HG03039 (cell line): ENCODE measurements around the gene EFNA4.

ENCODE experiments used
- ATAC-seq: cut with Tn5 transposase; IDR thresholded peaks from one replicate; pipeline ENCODE4 v1.9.1; 2021; ENCODE audit warnings: mild to moderate bottlenecking, moderate library complexity; ENCODE audit not compliant: unreplicated experiment

Gene EFNA4

DNA sequence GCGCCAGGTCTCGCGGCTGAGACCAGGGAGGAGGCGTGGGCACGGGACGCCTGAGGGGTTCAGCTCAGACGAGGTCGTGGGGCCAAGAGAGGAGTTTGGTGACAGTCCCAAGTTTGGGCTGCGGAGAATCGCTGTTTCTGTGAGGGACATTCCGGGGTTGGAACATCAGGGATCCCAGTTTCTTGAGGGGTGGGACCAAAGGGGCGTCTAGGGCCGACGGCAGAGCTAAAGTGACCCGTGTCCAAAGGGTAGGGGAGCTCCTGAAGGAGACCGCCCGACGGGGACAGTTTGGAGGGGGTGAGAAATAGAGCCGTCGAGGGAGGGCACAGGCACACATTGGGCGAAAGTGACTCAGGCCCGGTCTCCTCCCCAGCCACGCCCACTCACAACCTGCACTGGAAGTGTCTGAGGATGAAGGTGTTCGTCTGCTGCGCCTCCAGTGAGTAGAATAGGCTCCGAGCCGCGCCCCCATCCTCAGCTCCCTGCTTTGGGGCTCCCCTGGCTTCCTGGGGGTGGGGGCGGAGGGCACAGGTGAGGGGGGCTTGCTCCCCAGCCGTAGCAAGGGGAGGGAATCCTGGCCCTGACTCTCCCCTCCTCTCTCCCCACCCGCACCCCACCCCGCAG is 22.1 kb downstream of the EFNA4 start:
- ATAC-seq = no peak

- ATAC-seq = no peak
Observed at GRCh38 chr1:155086128-155086741, 22.7 kb downstream of the EFNA4 start.

GRCh38 chr1:155086856-155087535 is 23.5 kb downstream of the EFNA4 start:
- no peak for ATAC-seq

- no peak for ATAC-seq
Observed at GRCh38 chr1:155091071-155092051, 27.8 kb downstream of the EFNA4 start.

DNA sequence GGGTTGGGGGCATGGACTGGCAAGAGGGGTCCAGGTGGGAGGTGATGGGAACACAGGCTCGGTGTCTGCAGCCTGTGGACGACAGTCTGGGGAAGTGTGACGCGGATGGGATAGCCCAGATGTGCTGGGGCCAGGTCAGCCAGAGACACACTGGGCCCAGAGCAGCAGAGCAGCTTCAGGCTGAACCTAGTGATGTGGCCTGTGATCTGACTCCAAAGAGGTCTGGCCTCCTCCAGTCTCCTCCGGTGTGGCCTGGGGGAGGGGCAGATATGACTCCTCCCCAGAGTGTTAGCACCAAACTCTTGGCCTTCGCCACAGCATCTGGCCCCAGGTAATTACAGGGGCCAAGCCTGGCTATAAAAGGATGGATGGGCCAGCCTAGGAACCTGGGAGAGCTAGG is 28.6 kb downstream of the EFNA4 start:
- no peak for ATAC-seq

- no peak for ATAC-seq
Observed at GRCh38 chr1:155092641-155093040, 29.1 kb downstream of the EFNA4 start.

DNA sequence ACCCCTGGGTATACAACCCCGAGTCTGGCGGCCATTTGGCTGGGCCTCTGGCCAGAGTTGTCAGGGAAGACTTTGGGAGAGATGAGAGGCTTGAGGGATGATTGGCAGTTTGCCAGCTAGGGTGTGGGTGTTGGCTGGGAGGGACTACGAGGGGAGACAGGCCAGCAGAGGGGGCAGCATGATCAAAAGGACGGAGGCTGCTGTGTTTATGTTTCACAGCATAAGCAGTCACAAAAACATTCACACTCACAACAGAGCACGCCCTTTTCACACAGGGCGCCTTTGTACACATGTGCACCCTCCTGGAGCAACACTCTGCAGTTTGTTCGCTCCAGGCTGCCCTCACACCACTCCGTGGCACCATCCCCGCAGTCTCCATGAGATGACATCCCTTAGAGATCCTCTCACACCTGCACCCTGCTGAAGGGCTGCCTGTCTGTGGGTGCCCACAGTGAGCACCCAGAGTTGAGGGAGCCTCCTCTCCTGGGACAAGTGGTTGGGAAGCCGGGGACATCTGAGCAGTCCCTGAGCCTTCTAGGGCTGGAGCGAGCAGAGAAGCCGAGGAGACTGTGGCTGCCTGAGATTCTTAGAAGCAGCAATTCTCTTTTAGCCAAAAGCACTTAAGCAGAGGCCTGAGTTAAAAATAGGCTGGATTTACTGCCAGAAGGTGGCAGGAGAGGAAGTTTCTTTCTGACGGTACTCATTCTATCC is 30.5 kb downstream of the EFNA4 start:
- ATAC-seq = no peak

GRCh38 chr1:155094622-155094948 is 31.0 kb downstream of the EFNA4 start:
- ATAC-seq = no peak

GRCh38 chr1:155099331-155099730 is 35.8 kb downstream of the EFNA4 start:
- ATAC-seq = no peak

GRCh38 chr1:155103325-155103724 is 39.8 kb downstream of the EFNA4 start:
- ATAC-seq = no peak

DNA sequence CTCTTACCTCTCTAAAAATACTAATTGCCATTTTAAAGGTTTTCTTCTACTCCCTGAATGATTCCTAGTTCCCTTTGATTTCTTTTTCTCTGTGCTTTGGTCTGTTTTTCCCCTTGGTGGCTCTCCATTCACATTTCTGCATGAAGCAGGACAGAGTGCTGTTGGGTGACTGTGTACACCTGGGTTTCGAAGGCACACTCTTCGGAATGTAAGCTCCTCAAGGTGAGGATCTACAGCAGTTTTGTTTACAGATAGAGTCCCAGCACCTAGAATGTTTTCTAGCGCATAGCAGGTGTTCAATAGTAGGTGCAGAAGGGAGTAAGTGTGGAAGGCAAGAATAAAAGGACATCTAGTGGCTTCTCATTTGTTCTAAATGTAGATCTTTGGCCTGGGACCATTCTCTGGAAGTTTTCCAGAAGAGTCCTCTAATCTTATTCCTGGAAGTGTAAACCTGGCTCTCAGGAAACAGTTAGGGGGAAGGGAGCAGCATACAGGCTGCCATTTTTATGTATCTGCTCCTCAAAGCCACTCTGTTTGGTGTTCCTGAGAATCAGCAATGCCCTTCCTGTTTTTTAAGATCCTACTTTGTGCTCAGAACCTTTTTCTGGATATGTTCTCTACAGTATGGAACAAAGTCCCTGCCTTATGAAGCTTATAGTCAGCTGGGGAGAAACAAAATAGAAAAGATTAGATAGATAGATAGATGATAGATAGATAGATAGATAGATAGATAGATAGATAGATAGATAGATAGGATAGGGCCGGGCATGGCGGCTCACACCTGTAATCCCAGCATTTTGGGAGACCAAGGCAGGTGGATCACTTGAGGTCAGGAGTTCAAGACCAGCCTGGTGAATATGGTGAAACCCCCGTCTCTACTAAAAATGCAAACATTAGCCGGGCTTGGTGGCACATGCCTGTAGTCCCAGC is 41.3 kb downstream of the EFNA4 start:
- ATAC-seq = no peak

DNA sequence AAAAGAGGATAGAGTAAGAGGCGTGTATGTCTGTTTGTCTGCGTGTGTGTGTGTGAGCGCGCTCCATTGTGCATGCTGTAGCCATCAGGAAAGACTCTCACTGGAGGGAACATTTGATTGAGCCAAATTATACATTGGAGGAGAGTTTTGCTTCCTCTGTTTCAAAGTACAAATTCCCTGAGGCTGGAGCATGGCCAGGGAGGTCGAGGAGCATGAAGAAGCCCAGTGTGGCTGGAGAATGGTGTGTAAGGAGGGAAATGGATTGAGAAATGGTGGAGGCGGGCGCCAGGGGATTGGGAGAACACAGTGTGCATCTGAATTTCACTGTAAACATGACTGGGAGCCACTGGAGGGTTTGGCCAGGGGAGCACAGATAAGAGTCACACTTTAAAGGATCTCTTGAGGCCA is 42.1 kb downstream of the EFNA4 start:
- ATAC-seq = no peak

- ATAC-seq = no peak
Observed at GRCh38 chr1:155106862-155107261, 43.3 kb downstream of the EFNA4 start.

DNA sequence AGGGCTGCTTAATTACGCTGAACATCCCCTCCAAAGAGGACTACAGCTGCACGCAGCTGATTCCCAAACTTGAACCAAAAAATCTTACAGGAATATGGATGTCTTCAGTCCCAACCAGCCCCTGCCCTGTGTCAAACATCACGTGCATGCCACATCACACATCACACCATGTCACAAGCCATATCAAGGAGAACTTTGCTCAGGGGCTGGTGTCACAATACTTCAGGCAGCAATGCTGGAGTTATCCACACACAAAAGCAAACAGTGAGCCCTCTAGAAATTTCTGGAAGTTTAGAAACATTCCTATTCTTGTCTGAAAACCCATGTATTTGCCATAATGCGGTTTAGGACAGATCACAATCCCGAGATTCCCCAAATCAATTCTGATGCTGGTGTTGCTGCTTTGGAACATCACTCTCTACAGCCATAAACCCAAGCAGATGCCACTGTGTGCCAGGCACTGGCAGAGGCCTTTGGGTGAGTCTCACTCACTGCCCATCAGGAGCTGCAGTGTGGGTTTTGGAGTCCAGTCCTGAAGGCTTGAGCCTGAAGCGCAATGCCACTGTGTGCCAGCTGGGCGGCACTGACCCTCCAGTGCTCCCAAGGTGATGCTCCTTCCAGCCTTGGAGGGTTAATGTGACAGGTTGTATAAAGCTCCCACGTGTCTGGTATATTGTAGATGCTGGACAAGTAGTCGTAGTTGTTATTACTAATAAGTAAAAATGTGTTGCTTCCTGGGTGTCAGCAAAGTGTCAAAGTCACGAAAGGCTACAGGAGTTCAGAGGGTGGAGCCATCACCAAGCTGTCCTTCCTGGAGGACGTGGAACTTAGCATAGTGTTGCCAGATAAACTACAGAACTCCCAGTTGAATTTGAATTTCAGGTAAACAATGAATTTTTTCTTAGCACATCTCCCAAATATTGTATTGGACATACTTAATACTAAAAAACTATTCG is 44.0 kb downstream of the EFNA4 start:
- ATAC-seq = no peak

GRCh38 chr1:155108296-155108695 is 44.8 kb downstream of the EFNA4 start:
- ATAC-seq = no peak

- ATAC-seq = no peak
Observed at GRCh38 chr1:155110381-155110780, 46.8 kb downstream of the EFNA4 start.

GRCh38 chr1:155110826-155111225 is 47.3 kb downstream of the EFNA4 start:
- ATAC-seq = no peak

GRCh38 chr1:155113450-155113980 is 50.0 kb downstream of the EFNA4 start:
- no peak for ATAC-seq
